HepG2 (cell line): ENCODE data around the gene PHKA2.

ENCODE experiments used
- CTCF ChIP-seq: sonication (generic); formaldehyde crosslinking; IDR thresholded peaks from 2 replicates; pipeline ENCODE4 v1.5.0; 2020; ENCODE audit warnings: mild to moderate bottlenecking, missing genetic modification reagents, moderate library complexity
- E2F1 ChIP-seq: sonication (generic); formaldehyde crosslinking; IDR thresholded peaks from 2 replicates; pipeline ENCODE4 v1.5.0; 2020; ENCODE audit warnings: missing genetic modification reagents
- HDAC1 ChIP-seq: sonication (generic); formaldehyde crosslinking; IDR thresholded peaks from 2 replicates; pipeline ENCODE4 v1.5.1; 2020; ENCODE audit warnings: mild to moderate bottlenecking, missing genetic modification reagents
- HOXA3 ChIP-seq: sonication (generic); formaldehyde crosslinking; IDR thresholded peaks from 2 replicates; pipeline ENCODE4 v1.5.0; 2020; ENCODE audit warnings: missing genetic modification reagents
- NR1H2 ChIP-seq: sonication (generic); formaldehyde crosslinking; IDR thresholded peaks from 2 replicates; pipeline ENCODE4 v1.8.1; 2022; ENCODE audit warnings: low read depth, missing genetic modification reagents, borderline replicate concordance
- PHF21A ChIP-seq: sonication (generic); formaldehyde crosslinking; IDR thresholded peaks from 2 replicates; pipeline ENCODE4 v1.5.0; 2020; ENCODE audit warnings: mild to moderate bottlenecking, missing genetic modification reagents
- SRF ChIP-seq: IDR thresholded peaks from 2 replicates; pipeline ENCODE4 v1.6.1; 2011; ENCODE audit warnings: mild to moderate bottlenecking, low read depth, low read length, moderate library complexity
- ZBTB49 ChIP-seq: sonication (generic); formaldehyde crosslinking; IDR thresholded peaks from 2 replicates; pipeline ENCODE4 v1.4.0; 2020; ENCODE audit warnings: missing genetic modification reagents, borderline replicate concordance
- ZNF10 ChIP-seq: sonication (generic); formaldehyde crosslinking; IDR thresholded peaks from 2 replicates; pipeline ENCODE4 v1.4.0; 2020; ENCODE audit warnings: mild to moderate bottlenecking, low read depth, missing genetic modification reagents, borderline replicate concordance
- ZNF281 ChIP-seq: sonication (generic); formaldehyde crosslinking; IDR thresholded peaks from 2 replicates; pipeline ENCODE4 v1.4.0; 2020; ENCODE audit warnings: missing genetic modification reagents, borderline replicate concordance
- TF ChIP-seq, protein P1 (sequence below): IDR thresholded peaks from 2 replicates; pipeline ENCODE4 v1.6.1; 2016

- TF ChIP-seq, protein P1, sequence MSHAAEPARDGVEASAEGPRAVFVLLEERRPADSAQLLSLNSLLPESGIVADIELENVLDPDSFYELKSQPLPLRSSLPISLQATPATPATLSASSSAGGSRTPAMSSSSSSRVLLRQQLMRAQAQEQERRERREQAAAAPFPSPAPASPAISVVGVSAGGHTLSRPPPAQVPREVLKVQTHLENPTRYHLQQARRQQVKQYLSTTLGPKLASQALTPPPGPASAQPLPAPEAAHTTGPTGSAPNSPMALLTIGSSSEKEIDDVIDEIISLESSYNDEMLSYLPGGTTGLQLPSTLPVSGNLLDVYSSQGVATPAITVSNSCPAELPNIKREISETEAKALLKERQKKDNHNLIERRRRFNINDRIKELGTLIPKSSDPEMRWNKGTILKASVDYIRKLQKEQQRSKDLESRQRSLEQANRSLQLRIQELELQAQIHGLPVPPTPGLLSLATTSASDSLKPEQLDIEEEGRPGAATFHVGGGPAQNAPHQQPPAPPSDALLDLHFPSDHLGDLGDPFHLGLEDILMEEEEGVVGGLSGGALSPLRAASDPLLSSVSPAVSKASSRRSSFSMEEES (CRISPR knock-in tag): no peak
- TF ChIP-seq HDAC1 (CRISPR knock-in tag): peak; percentile 19; the same call in 1 of the 2 replicates
- TF ChIP-seq CTCF: peak; percentile 62
- TF ChIP-seq ZNF10: no peak
- no peak for TF ChIP-seq NR1H2 (CRISPR knock-in tag)
- no peak for TF ChIP-seq ZBTB49 (CRISPR knock-in tag)
- no peak for TF ChIP-seq SRF
- TF ChIP-seq E2F1 (CRISPR knock-in tag): no peak
- no peak for TF ChIP-seq HOXA3
- no peak for TF ChIP-seq PHF21A (CRISPR knock-in tag)
- no peak for TF ChIP-seq ZNF281 (CRISPR knock-in tag)
Measured at GRCh38 chrX:18886344-18887161, 97.4 kb downstream of the PHKA2 start.
